Stimulated activated naive B cell treated with anti-CD40 and anti-IgM and Interleukin-4, amounts not matched to agents 10 μg/mL and 1 μg/mL and 100 μg/mL, for 72 hours (primary cell): ENCODE data around the gene CCDC177.
"Not testable (repeated sequence)": the region's sequence is repeated elsewhere in the genome, so short reads cannot be mapped to it uniquely, and the experiment has no call there.

Source experiments
- ATAC-seq, 2 donors: fragments of 150-1000 bp; cut with Tn5 transposase; replicated peaks; 2 replicates each; pipeline ENCODE4 v1.10.0; 2021; ENCODE audit warnings: moderate library complexity in 1 of 2
- DNase-seq: peaks from one replicate; pipeline ENCODE4 v3.0.0; 2021
- H3K27ac Mint-ChIP-seq: one replicate; pipeline ENCODE4 v1.8.0; 2022; ENCODE audit warnings: mild to moderate bottlenecking, mixed read lengths
- H3K27me3 Mint-ChIP-seq, 2 donors: one replicate each; pipeline ENCODE4 v1.8.0; 2022; ENCODE audit warnings: mixed read lengths in 2 of 2
- H3K36me3 Mint-ChIP-seq, 2 donors: one replicate each; pipeline ENCODE4 v1.8.0; 2022; ENCODE audit warnings: mixed read lengths in 2 of 2, mild to moderate bottlenecking in 1 of 2
- H3K4me1 Mint-ChIP-seq, 2 donors: one replicate each; pipeline ENCODE4 v1.8.0; 2022; ENCODE audit warnings: mixed read lengths in 2 of 2, mild to moderate bottlenecking in 1 of 2
- H3K4me3 Mint-ChIP-seq, 2 donors: one replicate each; pipeline ENCODE4 v1.8.0; 2022; ENCODE audit warnings: mild to moderate bottlenecking in 2 of 2, mixed read lengths in 2 of 2, moderate library complexity in 1 of 2
- H3K9me3 Mint-ChIP-seq, 2 donors: one replicate each; pipeline ENCODE4 v1.8.0; 2022; ENCODE audit warnings: mixed read lengths in 2 of 2, mild to moderate bottlenecking in 1 of 2

CCDC177 gene

DNA sequence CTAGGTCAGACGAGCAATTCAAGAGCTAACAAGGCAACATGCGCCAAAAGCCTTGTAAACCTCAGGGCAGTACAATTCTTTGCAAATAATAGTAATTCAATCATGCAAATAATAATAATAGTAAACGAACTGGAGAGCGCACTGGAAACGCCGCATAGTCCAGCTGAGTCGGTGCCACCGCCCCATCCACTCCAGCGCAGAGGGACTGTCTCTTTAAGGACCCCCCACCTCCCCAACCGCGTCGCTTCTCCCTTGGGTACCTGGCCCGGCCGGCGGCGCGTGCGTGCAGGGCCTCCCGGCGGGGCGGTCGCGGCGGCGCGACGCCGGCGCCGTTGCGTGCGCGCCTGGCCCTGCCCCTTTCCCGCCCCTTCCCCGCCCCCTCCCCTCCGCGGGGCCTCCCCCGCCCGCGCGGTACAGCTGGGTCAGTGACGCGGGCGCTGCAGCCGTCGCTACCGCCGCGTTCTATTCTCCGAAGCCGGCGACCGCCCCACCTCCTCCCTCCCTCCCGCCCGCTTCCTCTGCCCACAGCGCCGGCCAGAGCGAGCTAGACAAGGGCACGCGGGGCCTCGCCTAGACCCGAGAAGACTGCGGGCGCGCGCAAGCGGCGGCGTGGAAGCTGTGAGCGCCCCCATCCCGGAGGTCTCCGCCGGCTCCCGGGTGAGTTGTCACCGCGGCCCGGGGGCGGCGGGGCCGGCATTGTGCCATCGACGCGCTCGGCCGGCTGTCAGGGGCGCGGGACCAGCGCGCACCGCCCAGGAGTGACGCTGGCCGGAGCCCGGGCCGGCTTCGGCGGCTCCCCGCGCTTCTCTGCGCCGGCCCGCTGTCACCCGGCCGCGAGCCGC is 36.7 kb upstream of the CCDC177 start, which contains the start of gene SUSD6:
TSS of gene SUSD6 (plus strand) at position 425 of the 842 bp plus-strand sequence. CDS start 46,997 bp downstream, outside the sequence.
- Mint-ChIP-seq H3K27me3 (no peaks in the 10 kb centered on the region), H3K9me3 (no peaks in the 10 kb centered on the region), H3K4me3 (peak within 1 kb of the TSS; percentile 91 to 94), H3K4me1 (peaks cover 37 to 61% of the 10 kb centered on the region in 2 donors), H3K36me3 (peaks cover 4 to 18% of the 10 kb centered on the region in 2 donors), H3K27ac (peak within 1 kb of the TSS; percentile 97)
- DNase-seq (peak; percentile 86), ATAC-seq (peak; percentile 61 to 70)

DNA sequence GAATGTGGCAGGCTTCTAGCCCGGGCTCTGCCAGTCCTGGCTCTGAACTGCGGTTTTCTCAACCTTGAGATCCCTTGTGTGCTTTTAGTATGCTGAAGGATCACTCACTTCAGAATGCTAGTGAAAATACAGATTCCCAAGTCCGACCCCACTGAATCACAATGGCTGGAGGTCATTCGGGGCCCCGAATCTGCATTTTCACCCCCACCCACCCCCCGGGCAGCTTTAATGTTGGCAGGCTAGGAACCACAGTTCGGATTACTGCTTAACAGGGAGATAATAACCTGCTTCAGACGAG is 36.2 kb upstream of the CCDC177 start:
- H3K4me3 Mint-ChIP-seq: peak overlapping the region; percentile 85
- DNase-seq (no peak), ATAC-seq (no peak)
- H3K36me3 Mint-ChIP-seq: peaks cover 4 to 16% of the 10 kb centered on the region in 2 donors
- H3K9me3 Mint-ChIP-seq: no peaks in the 10 kb centered on the region
- H3K27me3 Mint-ChIP-seq: no peaks in the 10 kb centered on the region
- peak overlapping the region; percentile 93 for H3K27ac Mint-ChIP-seq
- peaks cover 33 to 57% of the 10 kb centered on the region in 2 donors for H3K4me1 Mint-ChIP-seq

- DNase-seq (no peak), ATAC-seq (no peak)
- Mint-ChIP-seq H3K4me3 (peak overlapping the region; percentile 85), H3K4me1 (peaks cover 31 to 51% of the 10 kb centered on the region in 2 donors), H3K36me3 (peaks cover 4 to 13% of the 10 kb centered on the region in 2 donors), H3K9me3 (no peaks in the 10 kb centered on the region), H3K27ac (peak overlapping the region; percentile 70), H3K27me3 (no peaks in the 10 kb centered on the region)
Measured at GRCh38 chr14:69610020-69610873, 35.6 kb upstream of the CCDC177 start.

- no peak for ATAC-seq
- H3K9me3 Mint-ChIP-seq: no peaks in the 10 kb centered on the region
- H3K27ac Mint-ChIP-seq: no peak overlapping the region
Measured at GRCh38 chr14:69606258-69607184, 31.9 kb upstream of the CCDC177 start.

GRCh38 chr14:69605738-69606137 is 31.1 kb upstream of the CCDC177 start:
- no peak overlapping the region for H3K27ac Mint-ChIP-seq
- H3K36me3 Mint-ChIP-seq: no peaks in the 10 kb centered on the region
- no peaks in the 10 kb centered on the region for H3K9me3 Mint-ChIP-seq
- H3K4me3 Mint-ChIP-seq: no peak overlapping the region
- H3K4me1 Mint-ChIP-seq: peaks cover 18 to 20% of the 10 kb centered on the region in 2 donors
- ATAC-seq: no peak
- DNase-seq: no peak
- no peaks in the 10 kb centered on the region for H3K27me3 Mint-ChIP-seq

More at GRCh38 chr14:69606258-69607184, 31.9 kb upstream of the CCDC177 start:
- no peaks in the 10 kb centered on the region for H3K36me3 Mint-ChIP-seq
- no peak for DNase-seq
- no peaks in the 10 kb centered on the region for H3K27me3 Mint-ChIP-seq
- H3K4me1 Mint-ChIP-seq: peaks cover 20% of the 10 kb centered on the region in 2 donors
- no peak overlapping the region for H3K4me3 Mint-ChIP-seq

GRCh38 chr14:69600304-69600891 is 25.7 kb upstream of the CCDC177 start:
- H3K36me3 Mint-ChIP-seq: no peaks in the 10 kb centered on the region
- no peaks in the 10 kb centered on the region for H3K9me3 Mint-ChIP-seq
- H3K27me3 Mint-ChIP-seq: no peaks in the 10 kb centered on the region
- H3K4me1 Mint-ChIP-seq: peaks cover 0 to 6% of the 10 kb centered on the region in 2 donors
- DNase-seq (no peak), ATAC-seq (no peak)
- no peak overlapping the region for H3K4me3 Mint-ChIP-seq
- no peak overlapping the region for H3K27ac Mint-ChIP-seq

DNA sequence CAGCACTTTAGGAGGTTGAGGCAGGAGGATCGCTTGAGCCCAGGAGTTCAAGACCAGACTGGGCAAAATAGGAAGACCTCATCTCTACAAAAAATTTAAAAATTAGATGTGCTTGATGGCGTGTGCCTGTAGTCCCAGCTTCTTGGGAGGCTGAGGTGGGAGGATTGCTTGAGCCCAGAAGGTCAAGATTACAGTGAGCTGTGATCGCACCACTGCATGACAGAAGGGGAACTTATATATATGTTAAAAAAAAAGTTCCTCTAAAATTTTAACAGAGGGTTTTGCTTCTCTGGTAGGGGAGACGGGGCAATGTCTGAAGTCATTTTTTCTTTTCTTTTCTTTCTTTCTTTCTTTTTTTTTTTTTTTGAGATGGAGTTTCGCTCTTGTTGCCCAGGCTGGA is 24.8 kb upstream of the CCDC177 start:
- not testable (repeated sequence) for ATAC-seq, H3K27ac Mint-ChIP-seq, H3K36me3 Mint-ChIP-seq, H3K9me3 Mint-ChIP-seq, DNase-seq, H3K4me3 Mint-ChIP-seq, H3K4me1 Mint-ChIP-seq, H3K27me3 Mint-ChIP-seq

GRCh38 chr14:69595336-69595735 is 20.7 kb upstream of the CCDC177 start:
- H3K27ac Mint-ChIP-seq: no peak overlapping the region

DNA sequence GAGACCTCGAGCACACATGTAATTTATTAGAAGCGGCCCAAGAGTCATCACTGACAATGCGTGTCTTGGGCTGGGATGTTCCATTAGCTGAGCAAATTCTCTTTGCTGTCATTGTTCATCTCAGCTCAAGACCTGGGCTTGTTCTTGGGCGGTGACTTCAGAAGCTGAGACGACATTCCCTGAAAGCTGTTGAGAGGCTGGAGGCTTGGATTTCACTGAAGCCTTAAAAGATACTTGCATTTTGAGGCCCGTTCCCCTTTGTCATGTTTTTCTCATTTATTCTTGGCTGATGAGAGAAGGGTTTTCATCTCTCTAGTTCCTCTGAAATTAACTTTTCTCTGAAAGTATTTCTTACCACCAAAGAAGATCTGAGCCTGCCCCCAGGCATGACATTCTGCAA is 20.2 kb upstream of the CCDC177 start:
- ATAC-seq: no peak
- DNase-seq: no peak
- Mint-ChIP-seq H3K27me3 (peaks cover 0 to 6% of the 10 kb centered on the region in 2 donors), H3K27ac (no peak overlapping the region), H3K36me3 (no peaks in the 10 kb centered on the region), H3K4me3 (no peak overlapping the region), H3K4me1 (peaks cover 9 to 12% of the 10 kb centered on the region in 2 donors), H3K9me3 (no peaks in the 10 kb centered on the region)

More at GRCh38 chr14:69595336-69595735, 20.7 kb upstream of the CCDC177 start:
- no peak for ATAC-seq
- Mint-ChIP-seq H3K9me3 (no peaks in the 10 kb centered on the region), H3K4me3 (no peak overlapping the region), H3K27me3 (peaks cover 0 to 6% of the 10 kb centered on the region in 2 donors), H3K4me1 (peaks cover 9 to 12% of the 10 kb centered on the region in 2 donors), H3K36me3 (no peaks in the 10 kb centered on the region)
- no peak for DNase-seq

DNA sequence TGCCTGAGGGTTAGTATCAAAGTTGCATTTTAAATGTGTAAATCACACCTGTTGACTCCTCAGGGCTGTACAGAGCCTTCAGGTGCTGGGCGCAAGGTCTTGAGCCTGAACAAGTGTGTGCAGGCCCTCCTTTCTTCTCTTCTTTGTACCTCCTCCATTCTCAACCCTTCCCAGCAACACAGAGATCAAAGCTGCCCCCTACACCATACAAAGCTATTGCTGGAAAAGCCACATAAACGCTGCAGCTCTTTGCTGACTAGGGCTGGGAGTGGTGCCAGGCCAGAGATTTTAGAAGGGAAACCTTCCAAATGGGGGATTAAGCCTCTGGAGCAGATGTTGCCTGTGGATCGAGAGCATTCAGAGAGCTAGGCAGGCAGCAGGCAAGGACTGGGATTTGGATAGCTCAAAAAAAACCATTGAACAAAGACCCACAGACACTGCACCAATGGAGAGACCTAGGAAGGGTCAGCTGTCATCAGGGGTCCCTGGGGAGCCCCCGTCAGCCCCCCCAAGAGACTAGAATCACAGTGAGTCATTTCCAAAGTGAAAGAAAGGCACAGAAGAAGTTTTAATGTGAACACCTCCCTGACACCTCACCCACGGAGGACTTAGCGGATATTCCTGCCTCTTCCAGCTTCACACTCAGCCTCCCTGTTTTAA is 18.5 kb upstream of the CCDC177 start:
- H3K9me3 Mint-ChIP-seq: no peaks in the 10 kb centered on the region

GRCh38 chr14:69591317-69591716 is 16.6 kb upstream of the CCDC177 start:
- no peak for ATAC-seq
- no peak for DNase-seq
- Mint-ChIP-seq H3K9me3 (no peaks in the 10 kb centered on the region), H3K4me1 (peaks cover 9 to 12% of the 10 kb centered on the region in 2 donors), H3K27ac (no peak overlapping the region), H3K27me3 (peaks cover 0 to 17% of the 10 kb centered on the region in 2 donors), H3K4me3 (no peak overlapping the region), H3K36me3 (no peaks in the 10 kb centered on the region)

More for the DNA sequence above, 18.5 kb upstream of the CCDC177 start:
- Mint-ChIP-seq H3K4me1 (peaks cover 9 to 12% of the 10 kb centered on the region in 2 donors), H3K27me3 (peaks cover 0 to 12% of the 10 kb centered on the region in 2 donors), H3K27ac (no peak overlapping the region), H3K36me3 (no peaks in the 10 kb centered on the region), H3K4me3 (peak overlapping the region in 1 of 2 donors; percentile 11)
- DNase-seq (no peak), ATAC-seq (peak; percentile 66 to 85)

DNA sequence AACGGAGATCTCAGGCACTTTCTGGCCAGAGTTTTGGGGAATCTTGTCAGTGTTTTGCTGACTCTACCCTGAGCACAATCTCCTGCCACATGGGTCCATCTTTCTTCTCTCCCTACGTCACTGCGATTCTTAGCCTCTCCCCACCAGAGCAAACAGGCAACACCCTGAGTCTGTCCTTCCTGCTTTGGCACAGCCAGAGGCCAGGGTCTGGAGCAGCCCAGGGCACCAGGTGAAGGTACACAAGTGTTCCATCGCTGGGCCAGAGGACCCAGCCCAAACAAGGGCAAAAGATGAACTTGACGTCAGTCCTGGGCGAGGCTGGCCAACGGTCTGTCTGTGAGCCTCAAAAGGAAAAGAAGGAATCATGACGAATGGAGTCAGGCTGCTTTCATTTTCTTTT is 12.7 kb upstream of the CCDC177 start:
- peaks cover 4 to 23% of the 10 kb centered on the region in 2 donors for H3K27me3 Mint-ChIP-seq
- H3K36me3 Mint-ChIP-seq: no peaks in the 10 kb centered on the region
- no peak overlapping the region for H3K27ac Mint-ChIP-seq
- no peak overlapping the region for H3K4me3 Mint-ChIP-seq
- DNase-seq (no peak), ATAC-seq (no peak)
- no peaks in the 10 kb centered on the region for H3K9me3 Mint-ChIP-seq
- peaks cover 5 to 10% of the 10 kb centered on the region in 2 donors for H3K4me1 Mint-ChIP-seq

- H3K4me3 Mint-ChIP-seq: no peak overlapping the region
- H3K9me3 Mint-ChIP-seq: no peaks in the 10 kb centered on the region
- DNase-seq (no peak), ATAC-seq (no peak)
- peaks cover 5 to 16% of the 10 kb centered on the region in 2 donors for H3K4me1 Mint-ChIP-seq
- H3K36me3 Mint-ChIP-seq: no peaks in the 10 kb centered on the region
- no peak overlapping the region for H3K27ac Mint-ChIP-seq
- peaks cover 4 to 17% of the 10 kb centered on the region in 2 donors for H3K27me3 Mint-ChIP-seq
Measured at GRCh38 chr14:69586404-69586803, 11.7 kb upstream of the CCDC177 start.
